ENCODE data around the gene PRDM2. TPM values are rescaled to one million over a fixed set of nuclear protein-coding genes. Genes with fewer than 3 reads are reported as not detected.

PRDM2 gene
- total and polyA plus RNA-seq, 2 of the 13 experiments (the other 11 are each of a cell fraction or from before 2014, with no cell fraction given): 4.0 to 6.5 TPM

DNA sequence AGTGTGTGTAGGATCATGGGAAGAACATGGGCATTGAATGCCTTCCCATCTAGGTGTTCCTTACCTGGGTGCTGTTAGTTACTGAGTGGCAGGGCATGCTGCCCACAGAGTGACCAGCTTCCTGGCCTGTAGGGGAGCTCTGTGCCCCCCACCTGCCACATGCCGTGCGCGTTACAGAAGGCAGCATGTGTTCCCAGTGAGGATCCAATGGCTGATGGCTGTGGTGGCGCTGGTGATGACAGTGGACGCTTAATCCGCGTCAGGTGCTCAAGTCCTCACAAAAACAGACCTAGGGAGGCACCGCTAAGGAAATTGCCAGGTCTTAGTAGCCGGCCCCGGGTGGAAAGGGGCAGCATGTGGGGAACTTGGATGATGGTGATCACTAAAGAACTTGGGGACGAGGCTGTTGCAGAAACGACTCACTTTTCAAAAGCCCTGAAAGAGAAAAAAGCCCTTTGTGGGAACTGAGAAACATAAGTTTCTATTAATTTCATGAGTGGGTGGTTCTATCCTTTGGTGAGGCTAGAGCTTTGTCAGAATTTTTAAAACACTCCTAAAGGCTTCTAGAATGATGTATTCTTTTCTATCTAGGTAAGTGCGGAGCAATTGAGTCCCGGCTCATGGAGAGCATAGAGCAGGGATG, 93.2 kb downstream of the PRDM2 start:
- intact Hi-C loops (cut with micrococcal nuclease; ENCODE audit: unreplicated experiment): no loop called here
- no peaks in the 10 kb centered on the region for H4K20me1 ChIP-seq (ENCODE audit: insufficient read depth, low read length)
- H3K27ac ChIP-seq (ENCODE audit: extremely low read length, insufficient read depth, low read length): no peak overlapping the region
- in situ Hi-C loops (cut with HindIII; ENCODE audit: extremely low pct_ligation_motif_present, low pct_unique_long_range_greater_than_20kb): no loop called here
- ChIA-PET POLR2A (no interaction called here), CTCF (ENCODE audit: low intra/inter-chr PET ratio, low total read pairs) (no interaction called here)
- H3K79me2 ChIP-seq (ENCODE audit: insufficient read depth, low read length): no peaks in the 10 kb centered on the region
- H3K9me3 ChIP-seq (ENCODE audit: low read length): no peaks in the 10 kb centered on the region
- FAIRE-seq: no peak
- H3K27me3 ChIP-seq (ENCODE audit: control insufficient read depth in 1 of 2, insufficient read depth in 2 of 2, low read length in 2 of 2): no peaks in the 10 kb centered on the region
- DNase-seq (ENCODE audit: low spot score): no peak
- TF ChIP-seq KLF6 (CRISPR knock-in tag; IDR thresholded peaks at IDR 0.05): no peak
- TF ChIP-seq ZNF891 (CRISPR knock-in tag; IDR thresholded peaks at IDR 0.05): no peak
- no peak for TF ChIP-seq ZBTB7B (CRISPR knock-in tag; IDR thresholded peaks at IDR 0.05)
- no peak for TF ChIP-seq GATAD2A (CRISPR knock-in tag; IDR thresholded peaks at IDR 0.05)
- TF ChIP-seq, protein P1, sequence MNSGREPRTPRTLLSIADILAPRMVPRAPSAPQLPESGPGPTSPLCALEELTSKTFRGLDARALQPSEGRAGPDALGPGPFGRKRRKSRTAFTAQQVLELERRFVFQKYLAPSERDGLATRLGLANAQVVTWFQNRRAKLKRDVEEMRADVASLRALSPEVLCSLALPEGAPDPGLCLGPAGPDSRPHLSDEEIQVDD (CRISPR knock-in tag; IDR thresholded peaks at IDR 0.05; ENCODE audit: borderline replicate concordance): no peak
- no peak for TF ChIP-seq FLYWCH1 (CRISPR knock-in tag; IDR thresholded peaks at IDR 0.05)
- no peak for TF ChIP-seq FOXA3 (CRISPR knock-in tag; IDR thresholded peaks at IDR 0.05)
- TF ChIP-seq, protein P2, sequence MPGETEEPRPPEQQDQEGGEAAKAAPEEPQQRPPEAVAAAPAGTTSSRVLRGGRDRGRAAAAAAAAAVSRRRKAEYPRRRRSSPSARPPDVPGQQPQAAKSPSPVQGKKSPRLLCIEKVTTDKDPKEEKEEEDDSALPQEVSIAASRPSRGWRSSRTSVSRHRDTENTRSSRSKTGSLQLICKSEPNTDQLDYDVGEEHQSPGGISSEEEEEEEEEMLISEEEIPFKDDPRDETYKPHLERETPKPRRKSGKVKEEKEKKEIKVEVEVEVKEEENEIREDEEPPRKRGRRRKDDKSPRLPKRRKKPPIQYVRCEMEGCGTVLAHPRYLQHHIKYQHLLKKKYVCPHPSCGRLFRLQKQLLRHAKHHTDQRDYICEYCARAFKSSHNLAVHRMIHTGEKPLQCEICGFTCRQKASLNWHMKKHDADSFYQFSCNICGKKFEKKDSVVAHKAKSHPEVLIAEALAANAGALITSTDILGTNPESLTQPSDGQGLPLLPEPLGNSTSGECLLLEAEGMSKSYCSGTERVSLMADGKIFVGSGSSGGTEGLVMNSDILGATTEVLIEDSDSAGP (CRISPR knock-in tag; IDR thresholded peaks at IDR 0.05; ENCODE audit: borderline replicate concordance): no peak
- TF ChIP-seq, protein P3, sequence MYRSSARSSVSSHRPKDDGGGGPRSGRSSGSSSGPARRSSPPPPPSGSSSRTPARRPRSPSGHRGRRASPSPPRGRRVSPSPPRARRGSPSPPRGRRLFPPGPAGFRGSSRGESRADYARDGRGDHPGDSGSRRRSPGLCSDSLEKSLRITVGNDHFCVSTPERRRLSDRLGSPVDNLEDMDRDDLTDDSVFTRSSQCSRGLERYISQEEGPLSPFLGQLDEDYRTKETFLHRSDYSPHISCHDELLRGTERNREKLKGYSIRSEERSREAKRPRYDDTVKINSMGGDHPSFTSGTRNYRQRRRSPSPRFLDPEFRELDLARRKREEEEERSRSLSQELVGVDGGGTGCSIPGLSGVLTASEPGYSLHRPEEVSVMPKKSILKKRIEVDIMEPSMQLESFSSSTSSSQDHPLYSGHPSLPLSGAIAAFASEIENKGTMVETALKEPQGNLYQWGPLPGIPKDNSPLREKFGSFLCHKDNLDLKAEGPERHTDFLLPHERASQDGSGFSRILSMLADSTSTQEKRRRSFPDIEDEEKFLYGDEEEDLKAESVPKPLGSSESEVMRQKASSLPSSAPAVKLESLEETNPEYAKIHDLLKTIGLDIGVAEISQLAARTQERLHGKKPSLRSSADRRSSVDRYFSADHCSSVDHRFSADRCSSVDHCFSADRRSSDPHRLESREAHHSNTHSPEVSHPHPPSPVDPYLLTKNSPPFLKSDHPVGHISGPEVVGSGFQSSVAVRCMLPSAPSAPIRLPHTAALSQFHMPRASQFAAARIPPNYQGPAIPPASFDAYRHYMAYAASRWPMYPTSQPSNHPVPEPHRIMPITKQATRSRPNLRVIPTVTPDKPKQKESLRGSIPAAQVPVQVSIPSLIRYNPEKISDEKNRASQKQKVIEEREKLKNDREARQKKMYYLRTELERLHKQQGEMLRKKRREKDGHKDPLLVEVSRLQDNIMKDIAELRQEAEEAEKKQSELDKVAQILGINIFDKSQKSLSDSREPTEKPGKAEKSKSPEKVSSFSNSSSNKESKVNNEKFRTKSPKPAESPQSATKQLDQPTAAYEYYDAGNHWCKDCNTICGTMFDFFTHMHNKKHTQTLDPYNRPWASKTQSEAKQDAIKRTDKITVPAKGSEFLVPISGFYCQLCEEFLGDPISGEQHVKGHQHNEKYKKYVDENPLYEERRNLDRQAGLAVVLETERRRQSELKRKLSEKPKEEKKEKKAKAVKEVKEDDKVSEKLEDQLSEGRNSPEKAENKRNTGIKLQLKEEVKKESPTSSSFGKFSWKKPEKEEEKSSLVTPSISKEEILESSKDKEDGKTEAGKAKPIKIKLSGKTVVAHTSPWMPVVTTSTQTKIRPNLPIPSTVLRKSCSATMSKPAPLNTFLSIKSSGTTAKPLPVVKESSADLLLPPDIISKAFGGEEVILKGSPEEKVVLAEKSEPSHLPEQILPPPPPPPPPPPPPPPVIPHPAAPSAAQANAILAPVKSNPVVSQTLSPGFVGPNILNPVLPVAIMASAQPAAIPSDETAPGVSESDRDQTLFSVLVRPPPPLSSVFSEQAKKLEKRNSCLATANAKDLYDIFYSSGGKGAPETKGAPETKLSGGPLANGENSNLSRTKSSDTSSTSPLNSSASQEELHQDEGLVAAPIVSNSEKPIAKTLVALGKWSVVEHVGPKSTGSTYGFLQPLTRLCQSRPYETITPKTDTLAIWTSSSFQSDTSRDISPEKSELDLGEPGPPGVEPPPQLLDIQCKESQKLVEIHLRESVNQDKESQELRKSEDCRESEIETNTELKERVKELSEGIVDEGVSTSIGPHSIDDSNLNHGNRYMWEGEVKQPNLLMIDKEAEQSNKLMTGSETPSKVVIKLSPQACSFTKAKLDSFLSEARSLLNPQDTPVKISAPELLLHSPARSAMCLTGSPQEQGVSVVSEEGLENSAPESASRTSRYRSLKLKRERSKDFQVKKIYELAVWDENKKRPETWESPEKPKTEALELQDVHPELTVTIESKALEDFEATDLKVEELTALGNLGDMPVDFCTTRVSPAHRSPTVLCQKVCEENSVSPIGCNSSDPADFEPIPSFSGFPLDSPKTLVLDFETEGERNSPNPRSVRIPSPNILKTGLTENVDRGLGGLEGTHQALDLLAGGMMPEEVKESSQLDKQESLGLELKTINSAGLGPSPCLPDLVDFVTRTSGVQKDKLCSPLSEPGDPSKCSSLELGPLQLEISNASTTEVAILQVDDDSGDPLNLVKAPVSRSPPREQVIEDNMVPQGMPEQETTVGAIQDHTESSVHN (CRISPR knock-in tag; IDR thresholded peaks at IDR 0.05): no peak
- TF ChIP-seq, protein P4, sequence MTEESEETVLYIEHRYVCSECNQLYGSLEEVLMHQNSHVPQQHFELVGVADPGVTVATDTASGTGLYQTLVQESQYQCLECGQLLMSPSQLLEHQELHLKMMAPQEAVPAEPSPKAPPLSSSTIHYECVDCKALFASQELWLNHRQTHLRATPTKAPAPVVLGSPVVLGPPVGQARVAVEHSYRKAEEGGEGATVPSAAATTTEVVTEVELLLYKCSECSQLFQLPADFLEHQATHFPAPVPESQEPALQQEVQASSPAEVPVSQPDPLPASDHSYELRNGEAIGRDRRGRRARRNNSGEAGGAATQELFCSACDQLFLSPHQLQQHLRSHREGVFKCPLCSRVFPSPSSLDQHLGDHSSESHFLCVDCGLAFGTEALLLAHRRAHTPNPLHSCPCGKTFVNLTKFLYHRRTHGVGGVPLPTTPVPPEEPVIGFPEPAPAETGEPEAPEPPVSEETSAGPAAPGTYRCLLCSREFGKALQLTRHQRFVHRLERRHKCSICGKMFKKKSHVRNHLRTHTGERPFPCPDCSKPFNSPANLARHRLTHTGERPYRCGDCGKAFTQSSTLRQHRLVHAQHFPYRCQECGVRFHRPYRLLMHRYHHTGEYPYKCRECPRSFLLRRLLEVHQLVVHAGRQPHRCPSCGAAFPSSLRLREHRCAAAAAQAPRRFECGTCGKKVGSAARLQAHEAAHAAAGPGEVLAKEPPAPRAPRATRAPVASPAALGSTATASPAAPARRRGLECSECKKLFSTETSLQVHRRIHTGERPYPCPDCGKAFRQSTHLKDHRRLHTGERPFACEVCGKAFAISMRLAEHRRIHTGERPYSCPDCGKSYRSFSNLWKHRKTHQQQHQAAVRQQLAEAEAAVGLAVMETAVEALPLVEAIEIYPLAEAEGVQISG (CRISPR knock-in tag; IDR thresholded peaks at IDR 0.05): no peak
- no peak overlapping the region for H3K4me2 ChIP-seq (ENCODE audit: low read depth, low read length)
- WGBS (ENCODE audit: low lambda C conversion rate): 94% methylated on average over 11 of the region's 14 CpGs
- H2AFZ ChIP-seq (ENCODE audit: low read length): no peak overlapping the region
- H3K9ac ChIP-seq (ENCODE audit: insufficient read depth, low read depth, low read length): no peak overlapping the region
- no peak overlapping the region for H3K4me3 ChIP-seq (replicated peaks in 1 of 3; ENCODE audit: insufficient read depth in 1 of 3, low read depth in 2 of 3, low read length in 3 of 3)
- ATAC-seq: no peak
- no peaks in the 10 kb centered on the region for H3K4me1 ChIP-seq (ENCODE audit: insufficient read depth, low read length)
- H3K36me3 ChIP-seq (replicated peaks in 1 of 2; ENCODE audit: control insufficient read depth in 1 of 2, insufficient read depth in 2 of 2, low read length in 2 of 2): no peaks in the 10 kb centered on the region; a peak in 1 of 5 replicates
- BruUV-seq (replicated peaks): no TSS peak

Data from HepG2 (cell line).